IPS-15b (cell line): ENCODE measurements around the gene PRR16.

Source experiments
- H3K27me3 ChIP-seq: one replicate; pipeline ENCODE4 v1.6.1; 2013; ENCODE audit warnings: low read length; ENCODE audit not compliant: control insufficient read depth, insufficient read depth
- H3K36me3 ChIP-seq: one replicate; pipeline ENCODE4 v1.6.1; 2013; ENCODE audit warnings: low read length; ENCODE audit not compliant: control insufficient read depth, insufficient read depth
- H3K4me1 ChIP-seq: one replicate; pipeline ENCODE4 v1.6.1; 2013; ENCODE audit warnings: mild to moderate bottlenecking, low read length; ENCODE audit not compliant: control insufficient read depth, insufficient read depth
- H3K4me3 ChIP-seq: one replicate; pipeline ENCODE4 v1.5.1; 2013; ENCODE audit warnings: low read depth, low read length
- H3K9ac ChIP-seq: one replicate; pipeline ENCODE4 v1.6.1; 2013; ENCODE audit warnings: low read depth, mild to moderate bottlenecking, low read length
- H3K9me3 ChIP-seq: one replicate; pipeline ENCODE4 v1.6.1; 2013; ENCODE audit warnings: mild to moderate bottlenecking, low read length; ENCODE audit not compliant: control insufficient read depth, insufficient read depth

Gene PRR16

GRCh38 chr5:120703918-120704587 is 240.0 kb downstream of the PRR16 start:
- H3K9ac ChIP-seq = peak overlapping the region; percentile 19
- H3K4me3 ChIP-seq = peak overlapping the region; percentile 42
- peaks cover 38% of the 10 kb centered on the region for H3K4me1 ChIP-seq

GRCh38 chr5:120706877-120707276 is 242.8 kb downstream of the PRR16 start:
- Histone ChIP-seq H3K4me1 (peaks cover 38% of the 10 kb centered on the region), H3K4me3 (no peak overlapping the region), H3K9ac (no peak overlapping the region), H3K27me3 (peaks cover 29% of the 10 kb centered on the region), H3K36me3 (no peaks in the 10 kb centered on the region), H3K9me3 (no peaks in the 10 kb centered on the region)

More at GRCh38 chr5:120703918-120704587, 240.0 kb downstream of the PRR16 start:
- H3K27me3 ChIP-seq = peaks cover 25% of the 10 kb centered on the region
- H3K9me3 ChIP-seq = no peaks in the 10 kb centered on the region
- H3K36me3 ChIP-seq = peaks cover 5% of the 10 kb centered on the region

GRCh38 chr5:120717381-120717780 is 253.3 kb downstream of the PRR16 start:
- Histone ChIP-seq H3K9me3 (no peaks in the 10 kb centered on the region), H3K9ac (no peak overlapping the region), H3K27me3 (no peaks in the 10 kb centered on the region), H3K36me3 (no peaks in the 10 kb centered on the region), H3K4me1 (no peaks in the 10 kb centered on the region), H3K4me3 (no peak overlapping the region)

- no peaks in the 10 kb centered on the region for H3K27me3 ChIP-seq
- no peak overlapping the region for H3K9ac ChIP-seq
- no peaks in the 10 kb centered on the region for H3K36me3 ChIP-seq
- no peaks in the 10 kb centered on the region for H3K9me3 ChIP-seq
- H3K4me3 ChIP-seq = no peak overlapping the region
- peaks cover 11% of the 10 kb centered on the region for H3K4me1 ChIP-seq
Observed at GRCh38 chr5:120730214-120730613, 266.1 kb downstream of the PRR16 start.

GRCh38 chr5:120734033-120734432 is 269.9 kb downstream of the PRR16 start:
- H3K9me3 ChIP-seq = no peaks in the 10 kb centered on the region
- H3K27me3 ChIP-seq = no peaks in the 10 kb centered on the region
- no peak overlapping the region for H3K4me3 ChIP-seq
- H3K4me1 ChIP-seq = peaks cover 11% of the 10 kb centered on the region
- no peak overlapping the region for H3K9ac ChIP-seq
- H3K36me3 ChIP-seq = no peaks in the 10 kb centered on the region

- Histone ChIP-seq H3K27me3 (no peaks in the 10 kb centered on the region), H3K4me3 (no peak overlapping the region)
Observed at GRCh38 chr5:120735076-120735475, 271.0 kb downstream of the PRR16 start.

More at GRCh38 chr5:120735076-120735475, 271.0 kb downstream of the PRR16 start:
- H3K9me3 ChIP-seq = no peaks in the 10 kb centered on the region
- H3K36me3 ChIP-seq = no peaks in the 10 kb centered on the region
- H3K9ac ChIP-seq = no peak overlapping the region
- H3K4me1 ChIP-seq = peaks cover 11% of the 10 kb centered on the region
